Measurements from ENCODE around the gene ATP11A.
A peak's percentile ranks its signal among the peaks of the same experiment; 100 is the strongest.
"Not testable (repeated sequence)": the region's sequence is repeated elsewhere in the genome, so short reads cannot be mapped to it uniquely, and the experiment has no call there.

ATP11A gene

DNA sequence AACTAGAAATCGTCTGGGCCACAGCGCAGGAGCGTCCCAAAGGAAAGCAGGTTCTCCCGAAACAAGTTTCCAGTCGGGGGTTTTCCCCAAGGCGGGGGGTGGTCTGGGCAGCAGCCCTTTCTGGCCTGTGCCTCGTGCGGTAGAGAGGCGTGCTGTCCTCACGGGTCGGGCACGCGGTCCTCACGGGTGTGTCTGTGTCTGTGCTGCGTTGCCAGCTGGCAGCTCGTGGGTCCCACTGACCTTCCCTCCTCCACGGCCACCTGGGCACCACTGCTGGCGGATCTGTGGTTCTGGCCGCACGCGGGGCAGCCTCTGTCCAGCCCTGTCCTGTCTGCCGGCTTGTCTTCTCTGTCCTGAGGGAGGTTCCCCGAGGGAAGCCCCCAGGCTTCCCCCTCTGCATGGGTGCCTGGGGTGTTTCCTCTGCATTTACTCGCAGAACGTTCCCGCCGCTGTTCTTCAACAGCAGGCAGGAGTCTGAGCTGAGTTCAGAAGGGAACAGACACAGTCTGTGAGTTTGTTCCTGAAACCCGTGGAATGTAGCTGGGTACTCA lies 181.0 kb downstream of the ATP11A start:
- DNase-seq, result no peak

DNA sequence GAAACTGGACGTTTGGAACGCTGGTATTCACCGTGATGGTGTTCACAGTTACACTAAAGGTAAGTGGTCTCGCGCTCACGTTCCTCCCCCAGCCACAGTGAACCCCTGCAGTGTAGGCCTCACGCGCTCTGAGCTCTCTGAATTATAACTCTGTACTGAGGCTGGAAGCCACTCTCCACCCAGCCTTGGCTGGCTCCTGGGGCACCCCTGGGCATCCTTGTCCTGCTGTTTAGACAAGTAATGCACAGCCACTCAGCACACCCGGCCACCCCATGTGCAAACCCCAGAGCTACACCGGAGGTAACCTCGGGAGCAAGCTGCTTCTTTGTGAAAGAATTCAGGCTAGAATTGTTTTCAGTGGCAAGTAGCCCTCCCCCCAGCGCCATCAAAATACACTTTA lies 181.9 kb downstream of the ATP11A start:
- no peak for DNase-seq

DNA sequence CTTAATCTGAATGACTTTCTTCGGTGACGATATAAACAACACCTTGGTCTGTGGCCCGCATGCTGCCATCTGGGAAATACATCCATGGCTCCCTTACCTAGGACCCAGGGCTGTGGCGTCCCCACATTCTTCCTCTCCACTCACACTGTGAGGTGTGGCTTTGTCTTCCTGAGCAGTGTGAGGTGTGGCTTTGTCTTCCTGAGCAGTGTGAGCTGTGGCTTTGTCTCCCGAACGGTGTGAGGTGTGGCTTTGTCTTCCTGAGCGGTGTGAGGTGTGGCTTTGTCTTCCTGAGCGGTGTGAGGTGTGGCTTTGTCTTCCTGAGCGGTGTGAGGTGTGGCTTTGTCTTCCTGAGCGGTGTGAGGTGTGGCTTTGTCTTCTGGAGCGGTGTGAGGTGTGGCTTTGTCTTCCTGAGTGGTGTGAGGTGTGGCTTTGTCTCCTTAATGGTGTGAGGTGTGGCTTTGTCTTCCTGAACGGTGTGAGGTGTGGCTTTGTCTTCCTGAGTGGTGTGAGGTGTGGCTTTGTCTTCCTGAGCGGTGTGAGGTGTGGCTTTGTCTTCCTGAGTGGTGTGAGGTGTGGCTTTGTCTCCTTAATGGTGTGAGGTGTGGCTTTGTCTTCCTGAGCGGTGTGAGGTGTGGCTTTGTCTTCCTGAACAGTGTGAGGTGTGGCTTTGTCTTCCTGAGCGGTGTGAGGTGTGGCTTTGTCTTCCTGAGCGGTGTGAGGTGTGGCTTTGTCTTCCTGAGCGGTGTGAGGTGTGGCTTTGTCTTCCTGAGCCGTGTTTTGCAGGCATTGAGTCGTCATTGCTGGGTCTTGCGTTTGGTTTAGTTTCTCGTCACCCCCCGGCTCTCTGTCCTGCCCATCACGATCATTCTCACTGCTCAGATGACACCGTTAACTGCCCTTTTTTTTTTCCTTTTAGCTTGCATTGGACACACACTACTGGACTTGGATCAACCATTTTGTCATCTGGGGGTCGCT lies 183.1 kb downstream of the ATP11A start:
- DNase-seq, result peak in 1 of 2 donors; percentile 16

DNA sequence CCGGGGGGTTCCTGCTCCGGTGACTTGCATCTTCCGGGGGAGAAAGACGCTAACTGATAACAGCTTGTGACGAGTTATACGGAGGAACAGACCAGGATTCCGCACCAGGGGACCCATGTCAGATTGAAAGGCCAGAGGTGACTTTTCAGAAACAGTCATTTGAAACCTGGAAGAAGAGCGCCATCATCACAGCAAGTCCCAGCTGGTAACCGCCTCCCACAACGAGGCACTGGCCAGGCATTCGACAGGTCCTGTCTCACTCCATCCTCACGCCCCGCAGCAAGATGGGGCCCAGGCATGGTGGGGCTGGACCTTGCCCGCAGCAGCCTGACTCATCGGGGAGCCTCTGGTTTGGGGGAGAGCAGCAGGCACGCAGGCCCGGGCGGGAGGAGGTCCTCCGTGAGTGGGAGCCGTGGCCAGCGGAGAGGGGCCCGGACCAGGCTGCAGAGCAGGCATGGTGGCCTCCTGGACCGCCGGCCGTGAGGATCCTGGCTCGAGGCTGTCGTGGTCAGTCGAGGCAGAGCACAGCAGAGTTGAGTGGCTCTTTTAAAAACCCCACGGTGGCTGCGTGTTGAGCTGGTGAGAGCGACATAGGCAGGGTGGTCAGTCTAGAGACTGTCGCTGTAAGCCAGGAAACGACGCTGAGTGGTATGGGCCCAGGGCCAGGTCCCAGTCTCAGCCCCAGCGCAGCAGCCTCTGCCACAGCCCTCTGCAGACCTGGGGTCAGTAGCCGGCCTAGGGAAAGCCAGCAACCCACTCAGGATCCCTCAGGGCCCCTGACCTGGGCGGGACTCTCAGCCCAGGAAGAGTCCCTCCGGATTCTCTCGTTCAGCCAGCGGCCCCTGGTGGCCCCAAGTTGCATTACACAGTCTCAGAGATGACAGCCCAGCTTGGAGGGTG lies 184.3 kb downstream of the ATP11A start:
- peak; percentile 64 to 78 for DNase-seq

DNA sequence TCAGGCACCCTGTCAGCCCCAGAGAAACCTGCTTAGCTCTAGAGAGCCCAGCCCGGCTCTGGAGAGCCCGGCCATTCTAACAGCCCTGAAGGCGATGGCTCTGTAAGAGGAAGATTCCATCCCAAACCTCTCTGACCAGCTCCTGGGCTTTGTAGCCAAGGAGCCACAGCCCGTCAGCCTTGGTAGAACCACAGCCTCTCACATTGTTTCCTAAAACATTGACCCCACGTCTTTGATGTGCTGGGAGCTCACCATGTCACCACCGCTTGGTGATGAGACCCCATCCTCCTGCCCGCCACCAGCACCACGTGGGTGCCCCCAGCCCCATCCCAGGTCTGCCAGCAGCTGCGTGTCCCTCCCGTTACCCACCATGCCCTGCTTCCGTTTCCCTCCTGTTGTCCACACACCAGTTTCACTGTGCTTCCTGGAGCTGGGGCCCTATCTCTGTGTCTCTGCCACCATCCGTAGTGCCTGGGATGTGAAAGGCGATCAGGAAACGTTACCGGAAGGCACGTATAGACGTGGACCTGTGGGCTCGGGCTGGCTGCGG lies 185.0 kb downstream of the ATP11A start:
- no peak for DNase-seq

DNA sequence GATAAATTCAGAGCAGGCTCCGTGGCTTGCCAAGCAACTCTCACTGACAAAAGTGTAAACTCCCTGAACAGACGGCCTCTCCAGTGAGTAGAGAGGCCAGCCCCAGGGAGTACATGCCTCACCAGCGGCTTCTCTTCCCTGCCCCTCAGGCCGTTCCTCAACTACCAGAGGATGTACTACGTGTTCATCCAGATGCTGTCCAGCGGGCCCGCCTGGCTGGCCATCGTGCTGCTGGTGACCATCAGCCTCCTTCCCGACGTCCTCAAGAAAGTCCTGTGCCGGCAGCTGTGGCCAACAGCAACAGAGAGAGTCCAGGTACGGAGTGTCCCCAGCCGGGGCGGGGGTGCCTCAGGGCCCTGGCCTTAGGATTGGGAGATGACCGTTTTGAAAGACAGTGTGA lies 185.8 kb downstream of the ATP11A start:
- no peak for DNase-seq

DNA sequence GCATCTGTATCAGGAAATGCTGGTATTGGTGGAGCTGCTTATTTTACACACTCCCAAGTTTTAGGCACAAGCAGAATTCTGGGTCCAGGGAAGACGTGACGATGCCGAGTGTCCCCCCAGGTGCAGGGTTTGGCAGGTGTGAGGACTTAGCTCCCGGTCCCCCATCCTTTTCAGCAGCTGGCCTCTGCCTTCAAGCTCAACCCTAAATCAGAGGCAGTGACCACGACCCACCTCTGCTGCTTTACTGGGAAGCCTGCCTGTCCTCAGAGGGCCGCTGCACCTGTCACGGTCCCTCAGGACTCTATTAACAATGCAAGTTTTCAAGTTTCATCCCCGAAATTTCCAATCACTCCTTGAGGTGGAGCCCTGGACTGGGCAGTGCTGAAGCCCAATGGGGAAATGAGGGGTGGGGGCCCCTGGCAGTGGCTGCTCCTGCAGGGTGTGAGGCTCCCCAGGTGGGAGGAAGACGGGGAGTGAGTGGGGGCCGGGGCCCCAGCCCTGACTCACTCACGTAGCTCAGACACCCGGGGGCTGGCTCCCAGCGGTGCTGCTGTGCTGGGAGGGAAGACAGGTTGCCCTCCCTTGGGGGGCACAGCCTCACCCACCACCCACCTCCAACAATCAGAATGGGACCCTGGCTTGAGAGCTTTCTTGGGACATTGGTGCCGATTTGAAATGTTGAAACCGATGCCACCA lies 186.6 kb downstream of the ATP11A start:
- DNase-seq, result no peak

DNA sequence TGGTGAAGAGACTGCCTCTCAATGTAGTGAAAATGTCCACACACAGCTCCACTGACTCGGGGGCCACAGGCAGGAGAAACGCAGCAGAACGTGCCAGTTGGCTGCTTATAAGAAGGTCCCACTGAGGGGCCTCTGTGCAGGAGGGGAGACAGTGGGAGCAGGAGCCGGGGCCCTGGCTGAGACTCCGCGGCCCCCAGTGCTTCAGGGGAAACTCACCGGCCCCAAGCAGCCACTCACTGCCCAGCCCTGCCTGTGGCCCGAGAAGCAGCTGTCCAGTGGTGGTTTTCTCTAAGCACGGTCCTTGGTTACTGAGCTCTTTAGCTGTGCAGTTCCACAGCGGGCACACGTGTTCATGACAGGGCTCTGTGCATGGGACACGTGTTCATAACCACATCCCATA lies 187.2 kb downstream of the ATP11A start:
- DNase-seq, result no peak

DNA sequence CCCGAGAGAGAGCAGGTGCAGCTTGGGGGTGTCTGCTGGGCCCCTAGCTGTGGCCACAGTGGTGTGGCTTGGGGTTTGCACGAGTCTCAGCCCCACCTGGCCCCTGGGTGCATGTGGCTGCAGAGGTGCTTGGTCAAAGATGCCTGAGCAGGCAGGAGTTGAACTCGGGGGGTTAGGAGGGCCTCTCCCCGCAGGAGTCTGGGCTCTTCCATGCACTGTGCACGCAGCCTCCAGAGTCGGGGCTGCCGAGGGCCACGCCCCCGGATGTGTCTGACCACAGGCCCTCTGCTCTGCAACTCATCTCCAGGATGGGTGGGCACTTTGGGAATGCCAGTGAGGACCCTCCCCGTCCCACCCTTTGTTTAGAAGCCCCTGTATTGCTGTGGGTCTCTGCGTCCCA lies 187.7 kb downstream of the ATP11A start:
- no peak for DNase-seq

DNA sequence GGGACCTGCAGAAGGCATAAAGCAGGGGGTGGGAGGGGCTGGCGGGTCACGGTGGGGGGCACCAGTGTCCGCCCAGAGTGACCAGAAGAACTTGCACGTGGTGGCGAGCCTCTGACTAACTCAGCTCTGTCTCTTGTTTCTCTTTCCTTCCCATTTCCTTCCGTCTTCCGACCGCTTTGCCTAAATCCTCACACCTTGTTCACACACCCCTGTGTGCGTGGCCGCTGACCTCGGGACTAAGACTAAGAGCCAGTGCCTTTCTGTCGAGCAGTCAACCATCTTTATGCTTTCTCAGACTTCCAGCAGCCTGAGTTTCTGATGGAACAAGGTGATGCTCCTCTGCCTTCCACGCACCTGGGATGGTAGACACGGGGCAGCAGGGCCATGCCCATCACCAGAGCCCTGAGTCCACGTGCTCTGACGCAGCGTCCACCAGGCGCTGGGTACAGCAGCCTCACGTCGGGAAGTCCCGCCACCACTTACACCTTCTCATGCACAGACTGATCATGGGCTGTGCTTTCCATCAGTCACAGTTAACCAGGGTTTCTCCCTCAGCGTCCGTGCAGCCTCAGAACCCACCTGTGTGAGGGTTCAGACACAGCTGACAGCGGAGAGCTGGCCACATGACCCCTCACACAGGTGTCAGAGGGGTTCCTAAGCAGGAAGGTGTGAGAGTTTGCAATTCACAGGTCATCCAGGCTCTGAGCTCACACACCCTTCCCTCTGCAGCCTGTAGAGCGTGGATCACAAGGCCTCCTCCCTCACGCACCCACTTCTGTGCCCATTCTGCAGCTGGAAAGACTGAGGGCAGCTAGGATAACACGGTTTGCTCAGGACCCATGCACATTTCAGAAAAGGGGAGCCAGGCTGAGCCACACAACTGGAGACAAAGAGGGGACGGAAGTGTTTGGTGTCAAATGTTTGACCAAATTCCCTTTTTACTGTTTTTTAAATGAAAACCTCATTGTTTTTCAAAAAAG lies 188.4 kb downstream of the ATP11A start:
- no peak for DNase-seq

DNA sequence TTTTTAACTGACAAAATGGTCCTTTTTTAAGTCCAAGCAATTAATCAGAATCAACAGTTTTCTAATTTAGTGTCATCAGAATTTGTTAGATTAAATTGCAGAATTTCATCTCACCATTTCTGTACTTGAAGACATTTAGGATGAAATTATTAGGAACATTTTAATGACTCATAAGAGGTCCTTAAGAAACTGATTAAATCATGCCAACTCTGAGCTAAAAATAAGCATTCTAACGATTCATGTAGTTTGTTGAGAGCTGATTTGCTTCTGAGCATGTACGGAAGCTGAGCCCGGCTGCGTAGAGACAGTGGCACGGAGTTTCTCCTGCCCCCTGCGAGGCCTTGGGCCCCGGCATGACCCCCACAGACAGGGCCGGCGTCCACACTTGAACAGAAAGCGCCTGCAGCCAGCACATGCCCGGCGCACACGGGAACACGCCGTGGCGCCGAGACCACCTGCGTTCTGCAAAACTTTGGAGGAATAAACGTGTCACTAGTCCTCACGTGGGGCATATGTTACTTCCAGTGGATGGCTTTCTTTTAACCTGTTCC lies 189.5 kb downstream of the ATP11A start:
- DNase-seq, result no peak

DNA sequence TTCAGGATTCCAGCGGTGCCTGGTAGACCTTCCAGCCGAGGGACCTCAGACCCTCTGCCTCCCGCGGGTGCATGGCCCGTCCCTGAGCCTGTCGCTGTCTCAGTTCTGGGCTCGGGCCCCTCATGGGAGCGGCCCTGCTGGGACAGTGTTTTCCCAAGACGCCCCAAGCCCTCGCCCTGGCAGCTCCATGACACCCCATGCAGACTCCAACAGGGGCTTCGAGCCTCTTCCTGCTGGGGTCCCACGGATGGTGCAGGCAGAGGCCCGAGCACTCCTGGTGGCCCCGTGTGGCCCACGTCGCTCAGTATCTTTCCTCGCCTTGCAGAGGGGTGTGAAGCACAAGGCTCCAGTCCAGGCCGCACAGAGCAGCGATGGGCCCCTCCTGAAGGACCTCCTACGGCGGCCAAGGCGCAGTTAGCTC lies 190.4 kb downstream of the ATP11A start:
- no peak for DNase-seq

DNA sequence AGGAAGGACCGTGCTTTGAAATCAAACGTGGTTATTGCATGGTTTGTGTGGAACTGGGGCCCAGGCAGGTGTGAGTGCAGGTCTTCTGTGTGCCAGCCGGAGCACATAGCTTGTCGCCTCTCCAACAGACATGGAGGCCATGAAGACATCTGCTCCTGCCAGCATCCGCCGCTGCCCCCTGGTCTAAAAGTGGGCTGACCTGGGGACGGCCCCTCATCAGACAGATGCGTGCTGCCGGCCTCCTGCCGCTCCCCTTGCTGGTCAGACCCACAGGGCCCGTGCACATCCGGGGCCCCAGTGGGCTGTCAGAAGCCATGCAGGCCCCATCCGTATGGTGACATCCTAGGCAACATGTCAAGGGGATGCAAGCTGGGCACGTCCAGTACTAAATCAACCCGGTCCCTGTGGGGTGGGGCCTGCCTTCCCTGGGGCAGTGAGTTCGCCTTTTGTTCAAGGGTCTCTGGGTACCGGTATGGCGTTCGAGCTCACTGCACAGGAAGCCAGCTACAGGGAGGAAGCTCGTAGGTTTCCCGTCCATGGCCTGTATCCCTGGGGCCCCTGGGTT lies 191.2 kb downstream of the ATP11A start:
- DNase-seq, result no peak

DNA sequence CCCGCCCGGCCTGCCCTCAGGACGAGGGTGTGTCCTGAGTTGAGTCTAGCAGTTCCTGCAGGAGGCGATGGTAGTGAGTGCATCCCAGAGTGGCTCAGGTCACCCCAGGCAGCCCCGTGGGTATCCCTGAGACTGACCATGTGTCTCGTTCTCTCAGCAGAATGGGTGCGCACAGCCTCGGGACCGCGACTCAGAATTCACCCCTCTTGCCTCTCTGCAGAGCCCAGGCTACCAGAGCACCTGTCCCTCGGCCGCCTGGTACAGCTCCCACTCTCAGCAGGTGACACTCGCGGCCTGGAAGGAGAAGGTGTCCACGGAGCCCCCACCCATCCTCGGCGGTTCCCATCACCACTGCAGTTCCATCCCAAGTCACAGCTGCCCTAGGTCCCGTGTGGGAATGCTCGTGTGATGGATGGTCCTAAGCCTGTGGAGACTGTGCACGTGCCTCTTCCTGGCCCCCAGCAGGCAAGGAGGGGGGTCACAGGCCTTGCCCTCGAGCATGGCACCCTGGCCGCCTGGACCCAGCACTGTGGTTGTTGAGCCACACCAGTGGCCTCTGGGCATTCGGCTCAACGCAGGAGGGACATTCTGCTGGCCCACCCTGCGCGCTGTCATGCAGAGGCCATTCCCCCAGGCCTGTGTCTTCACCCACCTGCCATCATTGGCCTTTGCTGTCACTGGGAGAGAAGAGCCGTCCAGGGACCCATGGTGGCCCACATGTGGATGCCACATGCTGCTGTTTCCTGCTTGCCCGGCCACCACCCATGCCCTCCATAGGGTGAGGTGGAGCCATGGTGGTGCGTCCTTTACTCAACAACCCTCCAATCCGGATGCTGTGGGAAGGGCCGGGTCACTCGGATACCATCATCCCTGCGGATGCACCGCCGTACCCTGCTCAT lies 192.1 kb downstream of the ATP11A start:
- DNase-seq, result no peak

DNA sequence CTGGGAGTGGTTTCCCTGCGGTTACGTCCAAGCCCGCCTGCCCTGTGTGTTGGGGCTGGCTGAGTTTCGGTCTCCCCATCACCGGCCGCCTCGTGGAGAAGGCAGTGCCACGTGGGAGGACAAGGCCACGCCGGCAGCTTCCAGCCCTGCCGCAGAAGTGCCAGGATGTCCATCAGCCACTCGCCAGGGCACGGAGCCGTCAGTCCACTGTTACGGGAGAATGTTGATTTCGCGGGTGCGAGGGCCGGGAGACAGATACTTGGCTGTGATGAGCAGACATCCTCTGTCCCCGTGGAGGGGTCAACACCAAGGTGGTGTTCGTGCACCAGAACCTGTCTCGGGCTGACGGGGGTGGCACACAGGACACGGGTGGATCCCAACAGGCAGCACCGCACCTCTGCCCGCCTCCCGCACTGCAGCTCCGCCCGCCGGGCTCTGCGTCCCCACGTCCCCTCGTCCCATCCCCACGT lies 192.8 kb downstream of the ATP11A start:
- DNase-seq, result no peak

DNA sequence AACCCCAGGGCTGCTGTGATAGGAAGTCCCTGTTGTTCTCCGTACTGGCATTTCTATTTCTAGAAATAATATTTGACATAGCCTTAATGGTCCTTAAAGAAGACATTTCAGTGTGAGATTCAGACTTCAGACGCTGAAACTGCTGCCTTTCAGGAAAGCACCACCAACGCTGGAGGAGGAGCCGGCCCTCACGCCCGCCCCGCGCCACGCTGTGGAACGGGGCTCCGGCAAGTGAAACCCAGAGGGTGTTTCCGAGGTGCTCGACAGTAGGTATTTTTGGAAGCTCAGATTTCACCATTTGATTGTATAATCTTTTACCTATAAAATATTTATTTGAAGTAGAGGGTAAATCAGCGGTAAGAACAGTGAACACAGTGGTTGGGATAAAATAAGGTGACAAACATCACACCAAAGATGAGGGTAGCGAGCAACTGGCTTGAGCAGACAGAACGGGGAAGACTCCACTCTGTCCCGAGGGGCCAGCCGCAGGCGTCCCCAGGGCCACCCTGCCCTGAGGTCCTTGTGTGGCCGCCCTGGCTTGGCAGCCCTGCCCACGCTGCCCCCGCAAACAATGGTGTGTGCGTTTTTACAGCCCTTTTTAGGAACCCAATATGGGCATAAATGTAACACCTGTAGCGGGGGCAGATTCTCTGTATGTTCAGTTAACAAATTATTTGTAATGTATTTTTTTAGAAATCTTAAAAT lies 193.6 kb downstream of the ATP11A start:
- no peak for DNase-seq

DNA sequence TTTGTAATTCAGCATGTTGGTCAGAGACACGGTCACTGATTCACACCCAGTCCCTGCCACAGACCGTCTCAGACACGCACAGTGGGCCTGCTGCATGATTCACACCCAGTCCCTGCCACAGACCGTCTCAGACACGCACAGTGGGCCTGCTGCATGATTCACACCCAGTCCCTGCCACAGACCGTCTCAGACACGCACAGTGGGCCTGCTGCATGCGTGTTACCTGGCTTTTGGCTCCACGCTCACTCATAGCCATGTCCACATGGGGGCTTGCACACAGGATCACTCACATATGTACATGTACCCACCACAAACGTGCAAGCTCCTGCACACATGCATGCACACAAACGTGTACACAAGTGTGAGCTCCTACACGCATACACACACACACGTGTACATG lies 194.9 kb downstream of the ATP11A start:
- not testable (repeated sequence) for DNase-seq

DNA sequence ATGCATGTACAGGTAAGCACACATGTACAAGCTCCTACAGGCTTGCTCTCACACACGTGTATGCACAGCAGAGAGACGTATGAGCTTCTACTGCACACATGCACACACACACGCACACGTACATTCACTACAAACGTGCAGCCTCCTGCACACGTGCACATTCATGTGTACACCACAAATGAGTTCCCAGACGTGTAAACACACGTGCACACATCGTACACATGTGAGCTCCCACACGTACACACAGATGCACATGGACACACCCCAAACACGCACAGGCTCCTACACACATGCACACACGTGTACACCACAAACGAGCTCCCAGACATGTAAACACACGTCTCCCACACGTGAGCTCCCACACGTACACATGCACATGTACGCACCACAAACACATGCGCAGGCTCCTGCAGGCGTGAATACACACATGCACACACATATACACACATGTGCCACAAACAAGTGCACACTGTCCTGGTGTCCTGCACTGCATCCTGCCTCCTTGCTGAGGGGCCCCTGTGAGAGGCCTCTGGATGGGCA lies 195.5 kb downstream of the ATP11A start:
- DNase-seq, result no peak

Measured in stimulated activated CD4-positive, alpha-beta T cell treated with anti-CD3 and anti-CD28 coated beads, Interleukin-2, amount 100 ng/mL, for 48 hours (primary cell).